HG03135 (cell line): ENCODE results near the gene SOD3.

ENCODE experiments used
- ATAC-seq: cut with Tn5 transposase; IDR thresholded peaks from one replicate; pipeline ENCODE4 v1.9.1; 2021; ENCODE audit warnings: mild to moderate bottlenecking, moderate library complexity; ENCODE audit not compliant: unreplicated experiment

SOD3 gene

DNA sequence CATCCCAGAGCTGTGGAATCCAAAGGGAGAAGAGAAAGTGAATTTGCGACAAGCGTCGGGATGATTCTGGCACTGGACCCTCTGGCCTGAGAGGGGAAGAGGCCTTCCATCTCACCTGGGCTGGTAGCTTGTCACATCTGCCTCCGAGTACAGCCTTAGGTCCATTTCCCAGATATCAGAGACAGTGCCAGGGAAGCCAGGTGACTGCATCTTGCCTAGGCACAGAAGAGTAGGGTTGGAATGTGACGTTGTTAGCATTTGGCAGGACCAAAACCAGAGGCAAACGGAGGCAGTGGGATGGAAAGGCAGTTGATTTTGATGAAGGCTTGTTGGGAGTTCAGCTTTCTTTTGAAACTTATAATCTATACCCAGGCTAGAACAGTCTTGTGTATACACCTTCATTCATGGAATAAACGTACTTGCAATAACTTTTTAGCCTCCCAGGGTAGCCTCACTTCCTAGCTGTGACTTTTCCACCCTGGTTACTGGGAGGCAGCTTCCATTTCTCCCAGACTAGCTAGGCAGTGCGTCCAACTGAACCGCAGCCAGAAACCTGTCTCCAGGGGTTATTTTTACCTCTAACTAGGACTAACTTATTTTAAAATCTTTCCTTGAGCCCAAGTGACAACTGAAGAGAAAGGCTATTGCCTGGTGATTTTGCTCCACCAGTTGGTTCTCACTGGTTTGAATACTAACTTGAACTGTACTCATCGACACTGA lies 5.9 kb downstream of the SOD3 start:
- ATAC-seq, result no peak

- ATAC-seq, result no peak
Observed at GRCh38 chr4:24802648-24803047, 7.3 kb downstream of the SOD3 start.

DNA sequence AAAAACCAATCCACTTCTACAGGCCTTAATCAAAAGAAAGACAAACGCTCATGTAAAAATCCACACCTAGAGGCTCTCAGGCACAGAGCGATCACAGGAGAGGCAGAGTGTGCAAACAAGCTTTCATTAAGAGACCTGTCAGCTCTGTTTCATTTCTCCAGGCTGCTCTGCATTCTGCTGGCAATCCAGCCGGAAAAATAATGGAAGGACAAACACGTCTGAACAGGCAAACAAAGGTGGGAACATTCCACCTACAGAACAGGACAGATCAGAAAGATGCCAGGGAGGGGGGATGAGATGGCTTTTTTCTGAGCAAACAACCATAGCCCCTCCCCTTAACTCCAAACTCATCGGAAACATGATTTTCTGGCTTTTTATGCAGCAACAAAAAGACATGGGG lies 9.7 kb downstream of the SOD3 start:
- ATAC-seq, result no peak

DNA sequence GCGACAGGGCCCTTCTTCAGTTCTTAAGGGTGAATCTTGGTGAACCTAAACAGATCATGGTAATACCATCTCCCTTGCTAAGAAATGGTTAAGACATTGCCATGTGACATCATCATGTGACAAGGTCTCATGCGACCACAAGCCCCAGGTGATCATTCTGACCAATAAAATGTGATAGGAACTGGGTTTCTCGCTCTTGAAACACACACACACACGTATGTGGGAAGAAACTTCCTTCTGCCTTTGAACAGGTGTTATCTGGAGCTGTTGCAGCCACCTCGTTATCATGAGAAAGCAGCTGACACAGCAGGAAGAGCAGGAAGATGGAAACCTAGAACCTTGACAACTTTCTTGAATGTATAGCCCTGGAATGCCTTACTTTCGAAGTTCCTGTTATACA lies 10.2 kb downstream of the SOD3 start:
- ATAC-seq, result no peak

DNA sequence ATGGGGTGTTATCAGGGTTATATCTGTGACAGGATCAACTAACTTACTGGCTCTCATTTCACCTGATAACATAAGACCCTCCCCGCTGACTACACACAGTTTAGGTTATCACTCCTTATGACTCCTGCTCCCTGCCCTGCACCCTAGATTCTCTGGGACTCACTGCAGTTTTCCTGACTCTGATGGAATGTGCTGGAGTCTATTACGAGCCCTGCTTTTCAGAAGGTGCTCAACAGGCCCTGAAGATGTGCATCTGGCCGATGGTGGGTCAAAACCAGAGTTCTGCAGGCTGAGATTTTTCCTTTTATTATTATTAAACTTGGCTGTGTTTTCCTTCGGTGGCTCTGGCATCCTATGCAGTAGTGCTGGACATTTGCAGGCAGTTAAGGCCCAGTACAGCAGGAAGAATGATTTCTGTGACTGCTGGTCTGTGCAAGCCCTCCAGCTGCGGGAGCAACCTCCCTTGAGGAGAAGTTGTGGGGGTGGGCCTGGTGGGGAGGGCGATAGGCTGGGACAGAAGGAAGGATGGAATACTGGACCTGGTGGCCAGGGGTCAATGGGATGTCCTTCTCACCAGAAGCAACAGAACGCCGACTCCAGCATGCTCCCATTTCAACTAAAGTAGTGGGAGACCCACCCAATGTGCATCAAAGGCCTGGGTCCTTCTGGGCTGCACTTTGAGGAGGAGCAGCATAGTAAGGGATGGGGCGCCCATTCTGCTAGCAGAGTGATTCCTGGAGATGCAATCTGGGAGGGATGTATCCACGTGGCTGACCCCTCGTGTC lies 11.0 kb downstream of the SOD3 start:
- no peak for ATAC-seq

DNA sequence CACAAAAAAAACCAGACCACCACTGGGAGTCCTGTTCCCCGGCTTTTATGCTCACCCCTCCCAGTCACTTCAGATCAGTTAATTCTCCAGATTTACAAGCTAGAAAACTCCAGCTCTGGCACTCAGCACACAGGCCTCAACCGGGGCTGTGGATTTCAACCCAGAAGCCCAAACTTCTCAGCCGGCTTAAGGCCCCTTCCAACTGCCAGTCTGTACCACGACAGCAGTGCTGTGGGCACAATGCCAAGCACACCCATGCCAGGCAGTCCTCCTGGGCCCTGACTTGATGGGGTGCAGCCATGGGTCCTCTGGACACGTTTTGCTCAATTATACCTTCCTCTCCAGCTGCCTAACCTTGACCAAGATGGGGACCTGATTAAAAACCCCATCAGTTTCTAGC lies 12.2 kb downstream of the SOD3 start:
- no peak for ATAC-seq

DNA sequence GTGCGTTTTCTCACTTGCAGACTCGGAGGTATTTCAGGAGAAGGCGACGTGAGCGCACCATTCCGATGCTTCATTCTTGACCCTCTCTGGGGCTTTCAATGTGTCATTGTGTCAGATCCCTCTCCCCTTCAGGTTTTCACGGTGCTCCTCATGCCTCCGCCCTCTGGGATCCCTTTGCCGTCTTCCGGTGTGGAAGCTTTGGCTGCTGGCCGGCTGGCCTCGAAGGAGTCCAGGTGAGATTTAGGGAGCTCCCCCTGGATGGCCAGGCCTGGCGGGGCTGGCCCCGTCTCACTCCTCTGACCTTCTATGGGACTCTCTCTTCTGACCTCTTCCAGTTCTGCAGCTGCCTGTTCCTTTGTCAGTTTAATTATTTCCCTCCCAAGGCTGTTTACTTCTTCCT lies 12.9 kb downstream of the SOD3 start:
- ATAC-seq, result no peak

DNA sequence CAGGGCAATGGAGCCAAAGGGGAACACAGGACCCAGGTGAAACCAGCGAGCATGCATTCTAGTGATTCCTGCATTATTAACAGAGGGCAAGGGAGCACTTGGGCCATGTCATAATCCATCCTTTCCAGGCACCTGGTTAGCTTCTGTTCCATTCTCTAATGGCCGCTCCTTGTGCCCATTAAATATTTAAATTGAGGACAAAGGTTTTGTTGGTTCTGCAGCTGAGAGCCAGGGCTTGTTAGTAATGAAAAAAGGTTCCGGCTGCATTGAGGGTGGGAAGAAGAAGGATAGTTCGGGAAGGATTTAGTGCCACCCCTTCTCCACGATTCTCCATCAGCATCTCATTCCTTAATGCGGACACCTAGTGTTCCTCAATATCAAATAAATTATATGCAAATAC lies 13.6 kb downstream of the SOD3 start:
- ATAC-seq, result no peak

DNA sequence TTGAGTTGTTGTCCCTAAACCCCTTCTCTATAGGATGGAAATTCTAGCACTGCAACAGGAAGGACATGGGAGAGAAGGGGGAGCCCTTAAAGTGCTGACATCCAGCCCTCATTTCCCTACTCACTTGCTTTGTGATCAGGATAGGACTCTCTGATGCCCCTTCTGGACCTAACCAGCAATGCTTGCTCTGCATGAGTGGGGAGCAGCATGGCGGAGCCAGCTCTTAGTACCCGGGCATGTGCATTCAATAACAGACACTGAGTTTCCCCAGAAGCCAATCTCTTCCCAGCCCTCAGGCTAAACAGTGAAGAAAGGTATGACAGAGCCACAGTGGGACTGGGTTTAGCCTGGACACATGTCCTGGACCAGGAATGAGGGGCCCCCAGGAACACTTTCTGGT lies 14.0 kb downstream of the SOD3 start:
- no peak for ATAC-seq

DNA sequence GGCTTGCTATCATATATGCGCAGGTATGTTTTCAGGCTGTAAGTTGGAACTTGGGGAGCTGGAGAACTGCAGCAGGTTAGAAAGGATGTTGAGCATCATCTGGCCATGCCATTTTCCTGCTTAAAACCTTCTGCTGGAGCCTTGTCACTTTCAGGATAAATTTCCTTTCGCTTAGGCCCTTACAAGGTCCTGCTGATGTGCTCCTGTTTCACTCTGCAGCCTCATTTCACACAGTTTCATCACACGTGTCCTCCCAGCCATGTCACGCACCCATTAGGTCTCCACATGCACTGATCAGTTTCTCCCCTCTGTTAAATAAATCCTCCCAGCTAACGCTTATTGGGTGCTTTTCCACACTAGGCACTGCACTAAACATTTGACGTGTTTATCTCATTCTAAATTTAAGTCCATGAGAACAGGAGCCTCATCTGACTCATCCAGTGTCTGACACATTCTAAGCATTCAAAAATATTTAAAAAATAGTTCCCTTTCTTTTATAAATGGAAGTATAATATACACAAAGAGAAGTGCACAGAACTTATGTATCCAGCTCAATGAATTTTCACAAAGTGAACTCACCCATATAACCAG lies 14.5 kb downstream of the SOD3 start:
- no peak for ATAC-seq

- no peak for ATAC-seq
Observed at GRCh38 chr4:24810871-24811631, 15.7 kb downstream of the SOD3 start.

- ATAC-seq, result no peak
Observed at GRCh38 chr4:24813732-24814131, 18.4 kb downstream of the SOD3 start.

DNA sequence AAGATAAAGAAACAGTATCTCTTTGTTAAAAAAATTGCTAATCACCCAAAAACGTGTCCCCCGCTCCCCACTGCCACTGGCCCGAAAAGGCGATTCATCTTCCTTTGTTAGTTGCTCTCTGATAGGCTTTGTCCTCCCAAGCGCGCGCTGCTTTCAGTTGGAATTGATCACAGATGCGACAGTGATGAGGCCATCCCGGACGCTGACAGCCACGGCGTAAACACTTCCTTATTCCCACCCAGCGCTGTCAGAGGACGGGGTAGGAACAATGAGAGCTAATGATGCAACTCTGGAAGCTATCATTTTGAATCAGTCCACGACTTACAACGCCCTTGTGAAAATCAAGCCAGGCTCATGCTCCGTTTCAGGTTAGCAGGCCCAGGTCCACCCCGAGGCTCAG lies 21.4 kb downstream of the SOD3 start:
- no peak for ATAC-seq

DNA sequence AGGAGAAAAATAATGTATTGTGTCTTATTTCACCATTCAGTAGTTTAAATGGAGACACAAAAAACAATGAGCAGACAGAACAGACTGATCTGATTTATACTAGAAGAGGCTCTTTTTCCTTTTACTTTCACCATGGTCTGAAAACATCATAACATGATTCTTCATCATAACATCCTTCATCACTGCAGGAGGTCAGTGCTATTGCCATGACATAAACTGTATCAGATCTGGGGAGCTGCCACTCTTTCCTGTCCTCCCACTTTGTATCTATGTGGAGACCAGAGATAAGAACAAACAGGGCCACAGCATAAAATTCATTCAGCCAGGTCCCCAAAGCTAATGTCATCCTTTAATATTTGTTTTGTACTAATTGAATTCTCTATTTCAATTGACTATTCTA lies 25.2 kb downstream of the SOD3 start:
- no peak for ATAC-seq

- ATAC-seq, result no peak
Observed at GRCh38 chr4:24824720-24825119, 29.3 kb downstream of the SOD3 start.

GRCh38 chr4:24831637-24832036 lies 36.3 kb downstream of the SOD3 start:
- no peak for ATAC-seq

DNA sequence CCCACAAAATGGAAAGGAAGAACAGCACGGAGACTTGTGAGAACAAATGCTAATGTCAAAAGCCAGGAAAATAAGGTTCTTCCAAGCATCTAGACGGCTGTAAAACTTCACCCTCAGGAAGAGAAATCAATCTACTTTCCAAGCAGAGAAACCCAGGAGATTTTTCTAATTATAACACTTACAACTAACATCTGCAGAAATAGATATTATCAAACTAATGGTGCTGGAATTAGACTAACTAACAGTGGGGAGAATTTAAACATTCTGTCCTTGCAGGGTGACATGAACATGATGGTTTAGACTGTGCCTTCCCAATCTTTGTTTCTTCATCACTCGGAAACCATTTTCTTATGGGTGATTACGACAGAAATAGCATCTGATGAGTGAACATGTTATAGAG lies 40.3 kb downstream of the SOD3 start:
- no peak for ATAC-seq

- ATAC-seq, result no peak
Observed at GRCh38 chr4:24836661-24837242, 41.4 kb downstream of the SOD3 start.

GRCh38 chr4:24837336-24837735 lies 42.0 kb downstream of the SOD3 start:
- ATAC-seq, result no peak

DNA sequence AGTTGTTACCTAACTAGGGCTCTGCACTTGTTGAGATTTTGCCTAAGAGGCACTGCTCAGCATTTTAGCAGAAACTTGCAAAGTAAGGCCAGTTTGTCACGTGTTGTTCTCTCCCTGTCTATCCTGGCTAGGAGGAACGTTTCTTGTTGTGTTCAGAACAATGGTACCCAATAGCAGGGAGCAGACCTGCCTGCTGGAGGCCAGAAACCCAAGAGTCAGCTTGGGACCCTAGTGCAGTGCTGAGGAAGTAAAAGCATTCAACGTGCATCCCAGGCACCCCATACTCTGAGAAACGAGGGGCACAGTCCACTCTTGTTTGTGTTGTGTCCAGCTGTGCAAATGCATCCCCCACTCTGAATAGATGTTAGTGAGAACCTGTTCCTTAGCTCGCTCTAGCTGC lies 42.4 kb downstream of the SOD3 start:
- ATAC-seq, result no peak

- no peak for ATAC-seq
Observed at GRCh38 chr4:24840362-24840761, 45.0 kb downstream of the SOD3 start.
